PC-9 (cell line): ENCODE data around the gene CHURC1. TPM values are rescaled to one million over a fixed set of nuclear protein-coding genes. Genes with fewer than 3 reads are reported as not detected.

ENCODE experiments used
- BruUV-seq: library from RNA; stranded (reverse); fragments of 400-500 nt; replicated peaks from 2 replicates; lab custom pipeline; 2021; lab: Mats Ljungman, UMichigan
- CTCF ChIA-PET: fragments of 300-600 bp; sonication (Branson Sonifier 250); formaldehyde crosslinking; loops from one replicate; lab custom pipeline; 2022; ENCODE audit warnings: antibody characterized with exemption; lab: Charles Lee
- POLR2A ChIA-PET: fragments of 300-600 bp; sonication (Branson Sonifier 250); formaldehyde crosslinking; loops from one replicate; lab custom pipeline; 2022; ENCODE audit warnings: antibody characterized with exemption; ENCODE audit not compliant: unreplicated experiment; lab: Charles Lee
- DNase-seq, 2 experiments: peaks; one replicate each; pipeline versions ENCODE4 v3.0.0 to v3.0.0-alpha.2; 2015 to 2022; ENCODE audit warnings: mixed read lengths in 1 of 2
- H2AFZ ChIP-seq: fragments of 200-600 bp; sonication (generic); 2 replicates; pipeline ENCODE4 v1.8.1; 2017; ENCODE audit warnings: antibody characterized with exemption
- H3F3A ChIP-seq: fragments of 200-600 bp; sonication (generic); 2 replicates; pipeline ENCODE4 v1.8.1; 2017; ENCODE audit warnings: antibody characterized with exemption, mild to moderate bottlenecking, low read depth; ENCODE audit not compliant: insufficient read depth
- H3K27ac ChIP-seq: fragments of 200-600 bp; sonication (generic); 2 replicates; pipeline ENCODE4 v1.6.1; 2016; ENCODE audit warnings: mixed run types
- H3K27me3 ChIP-seq: fragments of 200-600 bp; sonication (generic); 2 replicates; pipeline ENCODE4 v1.6.1; 2016; ENCODE audit warnings: low read depth, mixed run types; ENCODE audit not compliant: insufficient read depth
- H3K36me3 ChIP-seq: fragments of 200-600 bp; sonication (generic); 2 replicates; pipeline ENCODE4 v1.6.1; 2016; ENCODE audit warnings: low read depth, mixed run types
- H3K4me1 ChIP-seq: fragments of 200-600 bp; sonication (generic); replicated peaks from 2 replicates; pipeline ENCODE4 v1.6.1; 2016; ENCODE audit warnings: mixed run types; ENCODE audit not compliant: insufficient read depth
- H3K4me2 ChIP-seq: fragments of 200-600 bp; sonication (generic); 2 replicates; pipeline ENCODE4 v1.6.1; 2017; ENCODE audit warnings: mixed run types
- H3K4me3 ChIP-seq: fragments of 200-600 bp; sonication (generic); 2 replicates; pipeline ENCODE4 v1.6.1; 2016; ENCODE audit warnings: mixed run types
- H3K79me2 ChIP-seq: fragments of 200-600 bp; sonication (generic); 2 replicates; pipeline ENCODE4 v1.6.1; 2017; ENCODE audit warnings: low read depth, mixed run types
- H3K9me2 ChIP-seq: fragments of 200-600 bp; sonication (generic); 2 replicates; pipeline ENCODE4 v1.8.1; 2017; ENCODE audit warnings: mild to moderate bottlenecking; ENCODE audit not compliant: insufficient read depth
- H3K9me3 ChIP-seq: fragments of 200-600 bp; sonication (generic); 2 replicates; pipeline ENCODE4 v1.8.1; 2016; ENCODE audit warnings: low read depth; ENCODE audit not compliant: insufficient read depth
- H4K20me1 ChIP-seq: fragments of 200-600 bp; sonication (generic); 2 replicates; pipeline ENCODE4 v1.8.1; 2017; ENCODE audit not compliant: insufficient read depth
- CTCF ChIP-seq: fragments of 200-600 bp; sonication (generic); conservative IDR thresholded peaks from 2 replicates; pipeline ENCODE4 v1.6.1; 2017; ENCODE audit warnings: mixed run types, antibody characterized with exemption, mild to moderate bottlenecking, moderate library complexity
- EZH2 ChIP-seq: fragments of 200-600 bp; sonication (generic); IDR thresholded peaks from 2 replicates; pipeline ENCODE4 v1.8.0; 2017; ENCODE audit warnings: antibody characterized with exemption, low read depth
- intact Hi-C: fragments of 100-400 bp; cut with micrococcal nuclease; formaldehyde crosslinking; loops from one replicate; pipeline ENCODE4 v1.10.0; 2022; ENCODE audit not compliant: unreplicated experiment
- total RNA-seq: library from RNA; stranded (reverse); gene quantifications from 2 replicates; pipeline ENCODE4 v1.2.3, GENCODE V29; 2021

The CHURC1 gene
- total RNA-seq, 1 experiment from 2014 or later, result 91.8 TPM

- no peak for TF ChIP-seq CTCF
- no peak for TF ChIP-seq EZH2
- ChIA-PET POLR2A (no interaction called here), CTCF (no interaction called here)
- Histone ChIP-seq H2AFZ (no peak overlapping the region), H3K4me3 (no peak overlapping the region), H3K9me3 (no peaks in the 10 kb centered on the region), H3K36me3 (peaks cover 15% of the 10 kb centered on the region), H3F3A (peaks cover 19% of the 10 kb centered on the region; the same call in 1 of the 2 replicates), H3K4me1 (peaks cover 40% of the 10 kb centered on the region), H3K27me3 (no peaks in the 10 kb centered on the region), H3K4me2 (peak overlapping the region; percentile 82), H4K20me1 (no peaks in the 10 kb centered on the region), H3K79me2 (peaks cover 40% of the 10 kb centered on the region), H3K27ac (peak overlapping the region; percentile 83), H3K9me2 (no peaks in the 10 kb centered on the region)
- no TSS peak for BruUV-seq
- DNase-seq, result no peak
- intact Hi-C loops, result no loop called here
Observed at GRCh38 chr14:64943556-64943955, 29.3 kb downstream of the CHURC1 start.

- DNase-seq, result no peak
- Histone ChIP-seq H3K4me3 (no peak overlapping the region), H3K36me3 (peaks cover 18% of the 10 kb centered on the region), H3K27me3 (no peaks in the 10 kb centered on the region), H3K4me1 (peaks cover 40% of the 10 kb centered on the region), H3K27ac (peak overlapping the region; percentile 83; the same call in 1 of the 2 replicates), H3K9me3 (no peaks in the 10 kb centered on the region), H2AFZ (no peak overlapping the region), H3K9me2 (no peaks in the 10 kb centered on the region), H3K4me2 (0 out of 2 replicates have a peak overlapping the region, but pooled peaks have one; percentile 82), H4K20me1 (no peaks in the 10 kb centered on the region), H3K79me2 (peaks cover 36% of the 10 kb centered on the region), H3F3A (peaks cover 14% of the 10 kb centered on the region; the same call in 1 of the 2 replicates)
- POLR2A ChIA-PET, result no interaction called here
- BruUV-seq, result no TSS peak
- CTCF ChIA-PET, result no interaction called here
- intact Hi-C loops, result no loop called here
- TF ChIP-seq CTCF, result no peak
Observed at GRCh38 chr14:64944041-64944440, 29.8 kb downstream of the CHURC1 start.

GRCh38 chr14:64944861-64945260 is 30.6 kb downstream of the CHURC1 start:
- CTCF ChIA-PET, result no interaction called here
- no peak overlapping the region for H3K27ac ChIP-seq
- no peaks in the 10 kb centered on the region for H3K27me3 ChIP-seq
- no peak for TF ChIP-seq CTCF
- no peak for TF ChIP-seq EZH2
- no peak for DNase-seq
- BruUV-seq, result no TSS peak
- no peaks in the 10 kb centered on the region for H4K20me1 ChIP-seq
- H3K9me3 ChIP-seq, result no peaks in the 10 kb centered on the region
- H3K4me1 ChIP-seq, result peaks cover 39% of the 10 kb centered on the region
- POLR2A ChIA-PET, result no interaction called here
- H3K9me2 ChIP-seq, result no peaks in the 10 kb centered on the region
- intact Hi-C loops, result no loop called here
- H2AFZ ChIP-seq, result no peak overlapping the region
- H3F3A ChIP-seq, result peaks cover 10% of the 10 kb centered on the region; the same call in 1 of the 2 replicates
- no peak overlapping the region for H3K4me2 ChIP-seq
- H3K4me3 ChIP-seq, result no peak overlapping the region
- peaks cover 28% of the 10 kb centered on the region for H3K79me2 ChIP-seq
- H3K36me3 ChIP-seq, result peaks cover 21% of the 10 kb centered on the region
